ENCODE measurements around the gene RTL10. TPM values are rescaled to one million over a fixed set of nuclear protein-coding genes. Genes with fewer than 3 reads are reported as not detected.

RTL10 gene, protein sequence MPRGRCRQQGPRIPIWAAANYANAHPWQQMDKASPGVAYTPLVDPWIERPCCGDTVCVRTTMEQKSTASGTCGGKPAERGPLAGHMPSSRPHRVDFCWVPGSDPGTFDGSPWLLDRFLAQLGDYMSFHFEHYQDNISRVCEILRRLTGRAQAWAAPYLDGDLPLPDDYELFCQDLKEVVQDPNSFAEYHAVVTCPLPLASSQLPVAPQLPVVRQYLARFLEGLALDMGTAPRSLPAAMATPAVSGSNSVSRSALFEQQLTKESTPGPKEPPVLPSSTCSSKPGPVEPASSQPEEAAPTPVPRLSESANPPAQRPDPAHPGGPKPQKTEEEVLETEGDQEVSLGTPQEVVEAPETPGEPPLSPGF
- polyA plus RNA-seq (9.7 and 11.7 TPM in 2 replicates), polyA minus RNA-seq (15.3 and 19.2 TPM in 2 replicates)

DNA sequence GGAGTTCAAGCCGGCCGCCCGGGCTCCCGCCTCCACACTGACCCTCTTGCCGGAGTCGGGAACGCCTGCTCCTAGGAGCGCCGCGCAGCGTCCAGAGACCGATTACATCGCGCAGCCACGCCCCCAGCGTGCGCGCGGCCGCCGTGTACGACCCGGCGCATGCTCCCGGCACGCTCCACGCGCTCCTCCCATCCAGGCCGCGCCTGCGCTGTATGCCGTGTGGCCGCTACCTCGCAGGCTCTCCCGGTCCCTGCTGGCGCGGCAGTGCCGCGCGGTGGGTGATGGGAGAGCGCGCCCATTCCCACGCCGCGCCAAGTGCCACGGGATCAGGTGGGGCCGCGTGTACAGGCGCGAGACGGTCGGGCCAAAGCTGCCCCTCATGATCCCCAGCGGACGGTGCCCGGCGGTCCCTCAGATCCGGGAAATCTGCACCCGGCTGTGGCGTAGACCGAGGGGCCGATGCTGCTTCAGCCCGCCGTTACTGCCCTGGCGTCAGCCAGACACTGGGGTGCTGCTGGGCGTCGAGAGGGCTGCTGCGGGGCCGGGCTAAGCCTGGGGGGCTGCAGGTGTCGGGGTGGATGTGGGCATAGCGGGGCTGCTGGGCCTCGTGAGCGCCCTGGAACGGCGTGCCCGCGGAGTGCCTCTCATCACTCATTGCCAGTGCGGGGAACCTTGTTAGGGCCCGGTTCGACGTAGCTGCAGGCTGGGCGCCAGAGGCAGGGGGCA lies at the start of gene RTL10, which contains the start of gene GNB1L:
TSS of gene RTL10 (minus strand) at position 97 of the 726 bp plus-strand sequence. CDS start 2,613 bp downstream, outside the sequence.
TSS of gene GNB1L (minus strand) at position 97 of the 726 bp plus-strand sequence. CDS start 33,519 bp downstream, outside the sequence.
- H3K79me2 ChIP-seq (replicated peaks; ENCODE audit: insufficient read depth, low read length) = peaks cover 32% of the 10 kb centered on the region
- H3K4me3 ChIP-seq (ENCODE audit: low read length) = peak within 1 kb of the TSS; percentile 99
- no peaks in the 10 kb centered on the region for H3K9me2 ChIP-seq (ENCODE audit: insufficient read depth, low read length)
- no peaks in the 10 kb centered on the region for H3F3A ChIP-seq (ENCODE audit: insufficient read depth, low read length, poor library complexity, severe bottlenecking)
- peak within 1 kb of the TSS; percentile 91 for H2AFZ ChIP-seq (ENCODE audit: low read depth, low read length)
- H4K20me1 ChIP-seq (ENCODE audit: insufficient read depth) = no peaks in the 10 kb centered on the region
- H3K4me2 ChIP-seq (ENCODE audit: low read length) = peak within 1 kb of the TSS; percentile 86
- H3K9ac ChIP-seq (ENCODE audit: low read length) = peak within 1 kb of the TSS; percentile 94
- no peaks in the 10 kb centered on the region for H3K27me3 ChIP-seq (ENCODE audit: insufficient read depth, low read depth, low read length)
- no peak for TF ChIP-seq EZH2 (IDR thresholded peaks at IDR 0.05; ENCODE audit: borderline replicate concordance, insufficient read depth, low read length, poor library complexity, severe bottlenecking)
- peak; percentile 90 for TF ChIP-seq MXI1 (conservative IDR thresholded peaks at IDR 0.05; ENCODE audit: poor library complexity, severe bottlenecking)
- peak; percentile 27 for TF ChIP-seq SMC3 (conservative IDR thresholded peaks at IDR 0.05; ENCODE audit: poor library complexity)
- TF ChIP-seq POLR2AphosphoS5 (IDR thresholded peaks at IDR 0.05) = peak; percentile 86
- TF ChIP-seq, protein P1, sequence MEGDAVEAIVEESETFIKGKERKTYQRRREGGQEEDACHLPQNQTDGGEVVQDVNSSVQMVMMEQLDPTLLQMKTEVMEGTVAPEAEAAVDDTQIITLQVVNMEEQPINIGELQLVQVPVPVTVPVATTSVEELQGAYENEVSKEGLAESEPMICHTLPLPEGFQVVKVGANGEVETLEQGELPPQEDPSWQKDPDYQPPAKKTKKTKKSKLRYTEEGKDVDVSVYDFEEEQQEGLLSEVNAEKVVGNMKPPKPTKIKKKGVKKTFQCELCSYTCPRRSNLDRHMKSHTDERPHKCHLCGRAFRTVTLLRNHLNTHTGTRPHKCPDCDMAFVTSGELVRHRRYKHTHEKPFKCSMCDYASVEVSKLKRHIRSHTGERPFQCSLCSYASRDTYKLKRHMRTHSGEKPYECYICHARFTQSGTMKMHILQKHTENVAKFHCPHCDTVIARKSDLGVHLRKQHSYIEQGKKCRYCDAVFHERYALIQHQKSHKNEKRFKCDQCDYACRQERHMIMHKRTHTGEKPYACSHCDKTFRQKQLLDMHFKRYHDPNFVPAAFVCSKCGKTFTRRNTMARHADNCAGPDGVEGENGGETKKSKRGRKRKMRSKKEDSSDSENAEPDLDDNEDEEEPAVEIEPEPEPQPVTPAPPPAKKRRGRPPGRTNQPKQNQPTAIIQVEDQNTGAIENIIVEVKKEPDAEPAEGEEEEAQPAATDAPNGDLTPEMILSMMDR (IDR thresholded peaks at IDR 0.05; ENCODE audit: poor library complexity, severe bottlenecking) = peak; percentile 58
- TF ChIP-seq, protein P2, sequence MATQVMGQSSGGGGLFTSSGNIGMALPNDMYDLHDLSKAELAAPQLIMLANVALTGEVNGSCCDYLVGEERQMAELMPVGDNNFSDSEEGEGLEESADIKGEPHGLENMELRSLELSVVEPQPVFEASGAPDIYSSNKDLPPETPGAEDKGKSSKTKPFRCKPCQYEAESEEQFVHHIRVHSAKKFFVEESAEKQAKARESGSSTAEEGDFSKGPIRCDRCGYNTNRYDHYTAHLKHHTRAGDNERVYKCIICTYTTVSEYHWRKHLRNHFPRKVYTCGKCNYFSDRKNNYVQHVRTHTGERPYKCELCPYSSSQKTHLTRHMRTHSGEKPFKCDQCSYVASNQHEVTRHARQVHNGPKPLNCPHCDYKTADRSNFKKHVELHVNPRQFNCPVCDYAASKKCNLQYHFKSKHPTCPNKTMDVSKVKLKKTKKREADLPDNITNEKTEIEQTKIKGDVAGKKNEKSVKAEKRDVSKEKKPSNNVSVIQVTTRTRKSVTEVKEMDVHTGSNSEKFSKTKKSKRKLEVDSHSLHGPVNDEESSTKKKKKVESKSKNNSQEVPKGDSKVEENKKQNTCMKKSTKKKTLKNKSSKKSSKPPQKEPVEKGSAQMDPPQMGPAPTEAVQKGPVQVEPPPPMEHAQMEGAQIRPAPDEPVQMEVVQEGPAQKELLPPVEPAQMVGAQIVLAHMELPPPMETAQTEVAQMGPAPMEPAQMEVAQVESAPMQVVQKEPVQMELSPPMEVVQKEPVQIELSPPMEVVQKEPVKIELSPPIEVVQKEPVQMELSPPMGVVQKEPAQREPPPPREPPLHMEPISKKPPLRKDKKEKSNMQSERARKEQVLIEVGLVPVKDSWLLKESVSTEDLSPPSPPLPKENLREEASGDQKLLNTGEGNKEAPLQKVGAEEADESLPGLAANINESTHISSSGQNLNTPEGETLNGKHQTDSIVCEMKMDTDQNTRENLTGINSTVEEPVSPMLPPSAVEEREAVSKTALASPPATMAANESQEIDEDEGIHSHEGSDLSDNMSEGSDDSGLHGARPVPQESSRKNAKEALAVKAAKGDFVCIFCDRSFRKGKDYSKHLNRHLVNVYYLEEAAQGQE (IDR thresholded peaks at IDR 0.05; ENCODE audit: borderline replicate concordance) = peak; percentile 49
- TF ChIP-seq EP300 (conservative IDR thresholded peaks at IDR 0.05; ENCODE audit: poor library complexity, severe bottlenecking) = peak; percentile 33
- peak; percentile 61 for TF ChIP-seq TAF1 (IDR thresholded peaks at IDR 0.05; ENCODE audit: low read depth)
- TF ChIP-seq RAD21 (conservative IDR thresholded peaks at IDR 0.05) = no peak
- H3K9me3 ChIP-seq (ENCODE audit: low read length) = no peaks in the 10 kb centered on the region
- H3K36me3 ChIP-seq (ENCODE audit: insufficient read depth, low read length) = no peaks in the 10 kb centered on the region
- H3K27ac ChIP-seq (ENCODE audit: low read length) = peak within 1 kb of the TSS; percentile 86

DNA sequence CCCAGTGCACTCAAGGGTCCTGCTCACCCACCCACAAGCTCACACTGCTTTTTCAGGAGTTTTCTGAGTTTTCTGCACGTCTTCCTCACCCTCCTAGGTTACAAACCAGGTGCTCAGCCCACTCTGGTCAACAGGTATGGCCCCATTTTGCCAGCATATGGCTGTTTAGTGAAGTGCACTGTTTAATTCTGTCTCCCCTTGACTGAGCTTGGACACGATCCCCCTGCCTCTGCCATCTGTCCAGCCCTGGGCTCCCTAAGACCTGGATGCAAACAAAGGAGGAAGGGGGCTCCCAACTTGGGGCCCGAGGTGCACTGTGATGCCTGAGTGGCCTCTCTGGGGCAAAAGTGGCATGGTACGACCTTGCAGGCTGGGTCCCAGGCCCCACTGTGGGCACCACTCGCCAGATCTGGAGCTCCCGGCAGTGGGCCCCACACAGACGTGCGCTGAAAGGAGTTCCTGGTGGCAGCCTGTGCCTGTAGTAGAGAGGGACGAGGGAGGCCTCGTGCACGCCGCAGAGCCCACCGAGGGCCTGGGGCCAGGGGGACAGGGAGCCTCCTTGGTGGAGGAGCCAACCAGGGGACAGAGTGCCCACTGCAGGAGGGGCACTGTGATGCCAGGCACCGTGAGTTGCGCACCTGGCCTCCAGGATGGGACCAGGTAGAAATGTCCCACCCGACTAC lies 49.6 kb upstream of the RTL10 start:
- no peaks in the 10 kb centered on the region for H4K20me1 ChIP-seq (ENCODE audit: insufficient read depth)
- no peaks in the 10 kb centered on the region for H3K9me2 ChIP-seq (ENCODE audit: insufficient read depth, low read length)
- no peaks in the 10 kb centered on the region for H3K27me3 ChIP-seq (ENCODE audit: insufficient read depth, low read depth, low read length)
- H3K79me2 ChIP-seq (replicated peaks; ENCODE audit: insufficient read depth, low read length) = no peaks in the 10 kb centered on the region
- H3K9ac ChIP-seq (ENCODE audit: low read length) = no peak overlapping the region
- no peak overlapping the region for H3K4me3 ChIP-seq (ENCODE audit: low read length)
- no peaks in the 10 kb centered on the region for H3F3A ChIP-seq (ENCODE audit: insufficient read depth, low read length, poor library complexity, severe bottlenecking)
- no peak overlapping the region for H3K27ac ChIP-seq (ENCODE audit: low read length)
- H3K9me3 ChIP-seq (ENCODE audit: low read length) = no peaks in the 10 kb centered on the region
- H2AFZ ChIP-seq (ENCODE audit: low read depth, low read length) = no peak overlapping the region
- H3K4me2 ChIP-seq (ENCODE audit: low read length) = no peak overlapping the region
- no peaks in the 10 kb centered on the region for H3K36me3 ChIP-seq (ENCODE audit: insufficient read depth, low read length)
- TF ChIP-seq, protein P1 (IDR thresholded peaks at IDR 0.05; ENCODE audit: poor library complexity, severe bottlenecking) = no peak
- TF ChIP-seq SMC3 (conservative IDR thresholded peaks at IDR 0.05; ENCODE audit: poor library complexity) = no peak
- TF ChIP-seq EZH2 (IDR thresholded peaks at IDR 0.05; ENCODE audit: borderline replicate concordance, insufficient read depth, low read length, poor library complexity, severe bottlenecking) = no peak
- no peak for TF ChIP-seq EP300 (conservative IDR thresholded peaks at IDR 0.05; ENCODE audit: poor library complexity, severe bottlenecking)
- TF ChIP-seq, protein P2 (IDR thresholded peaks at IDR 0.05; ENCODE audit: borderline replicate concordance) = no peak
